IMR-90 (cell line): ENCODE data around the gene TNS1.

Source experiments
- BHLHE40 ChIP-seq: fragments of 150-350 bp; IDR thresholded peaks from 2 replicates; pipeline ENCODE4 v1.6.1; 2016; ENCODE audit warnings: mild to moderate bottlenecking, low read depth, low read length
- CEBPB ChIP-seq: IDR thresholded peaks from 2 replicates; pipeline ENCODE4 v1.6.1; 2012; ENCODE audit warnings: low read depth, low read length, improper control_type of control experiment
- FOS ChIP-seq: fragments of 150-350 bp; IDR thresholded peaks from 2 replicates; pipeline ENCODE4 v1.6.1; 2016; ENCODE audit warnings: low read depth, low read length
- MAFK ChIP-seq: IDR thresholded peaks from 2 replicates; pipeline ENCODE4 v1.6.1; 2012; ENCODE audit warnings: low read depth, low read length, improper control_type of control experiment
- MAZ ChIP-seq: IDR thresholded peaks from 2 replicates; pipeline ENCODE4 v1.6.1; 2012; ENCODE audit warnings: low read depth, mild to moderate bottlenecking, low read length, improper control_type of control experiment, moderate library complexity, borderline replicate concordance
- POLR2A ChIP-seq: IDR thresholded peaks from 2 replicates; pipeline ENCODE4 v1.6.1; 2012; ENCODE audit warnings: mild to moderate bottlenecking, low read depth, low read length
- RAD21 ChIP-seq: IDR thresholded peaks from 2 replicates; pipeline ENCODE4 v1.6.1; 2012; ENCODE audit warnings: low read length, improper control_type of control experiment
- RCOR1 ChIP-seq: IDR thresholded peaks from 2 replicates; pipeline ENCODE4 v1.6.1; 2012; ENCODE audit warnings: mild to moderate bottlenecking, low read length, improper control_type of control experiment; ENCODE audit not compliant: insufficient replicate concordance
- SMC3 ChIP-seq: fragments of 150-350 bp; IDR thresholded peaks from 2 replicates; pipeline ENCODE4 v1.6.1; 2016; ENCODE audit warnings: low read depth, mild to moderate bottlenecking, antibody characterized with exemption, low read length, moderate library complexity
- TF ChIP-seq, protein P1 (sequence below): conservative IDR thresholded peaks from 2 replicates; pipeline ENCODE4 v1.5.1; 2012; ENCODE audit warnings: mild to moderate bottlenecking, low read depth, low read length, improper control_type of control experiment
- TF ChIP-seq, protein P2 (sequence below): fragments of 150-350 bp; IDR thresholded peaks from 2 replicates; pipeline ENCODE4 v1.6.1; 2017; ENCODE audit warnings: mild to moderate bottlenecking, antibody characterized with exemption, low read length, low read depth

DNA sequence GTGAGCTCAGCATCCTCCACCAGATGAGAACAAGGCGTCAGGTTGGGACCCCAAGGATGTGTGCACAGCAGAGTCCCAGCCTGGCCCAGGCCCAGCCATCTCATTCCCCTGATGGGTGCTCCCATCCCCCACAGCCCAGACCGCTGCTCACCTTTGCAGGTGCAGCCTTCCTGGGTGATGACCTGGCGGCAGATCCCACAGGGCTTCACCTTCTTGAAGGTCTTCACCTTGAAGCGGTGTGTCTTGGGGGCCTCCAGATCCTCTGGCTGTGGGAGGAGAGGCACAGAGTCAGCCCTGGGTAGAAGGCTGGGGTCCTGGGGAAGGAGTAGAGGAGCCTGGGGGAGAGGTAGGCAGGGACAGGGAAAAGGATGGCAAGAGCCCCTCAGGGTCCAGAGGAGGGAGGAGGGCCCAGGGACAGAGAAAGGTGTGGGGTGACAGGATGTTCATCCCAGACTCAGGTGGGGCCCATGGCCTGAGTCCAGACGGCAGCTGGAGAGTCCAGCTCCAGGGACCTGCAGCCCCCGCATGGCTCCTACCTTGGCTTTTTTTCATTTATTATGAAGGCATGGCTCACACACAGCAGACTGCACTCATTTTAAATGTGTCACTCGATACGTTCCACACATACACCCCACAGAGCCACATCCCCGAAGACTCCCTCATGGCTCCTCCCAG, 11.9 kb downstream of the TNS1 start:
- TF ChIP-seq SMC3: no peak
- TF ChIP-seq, protein P1, sequence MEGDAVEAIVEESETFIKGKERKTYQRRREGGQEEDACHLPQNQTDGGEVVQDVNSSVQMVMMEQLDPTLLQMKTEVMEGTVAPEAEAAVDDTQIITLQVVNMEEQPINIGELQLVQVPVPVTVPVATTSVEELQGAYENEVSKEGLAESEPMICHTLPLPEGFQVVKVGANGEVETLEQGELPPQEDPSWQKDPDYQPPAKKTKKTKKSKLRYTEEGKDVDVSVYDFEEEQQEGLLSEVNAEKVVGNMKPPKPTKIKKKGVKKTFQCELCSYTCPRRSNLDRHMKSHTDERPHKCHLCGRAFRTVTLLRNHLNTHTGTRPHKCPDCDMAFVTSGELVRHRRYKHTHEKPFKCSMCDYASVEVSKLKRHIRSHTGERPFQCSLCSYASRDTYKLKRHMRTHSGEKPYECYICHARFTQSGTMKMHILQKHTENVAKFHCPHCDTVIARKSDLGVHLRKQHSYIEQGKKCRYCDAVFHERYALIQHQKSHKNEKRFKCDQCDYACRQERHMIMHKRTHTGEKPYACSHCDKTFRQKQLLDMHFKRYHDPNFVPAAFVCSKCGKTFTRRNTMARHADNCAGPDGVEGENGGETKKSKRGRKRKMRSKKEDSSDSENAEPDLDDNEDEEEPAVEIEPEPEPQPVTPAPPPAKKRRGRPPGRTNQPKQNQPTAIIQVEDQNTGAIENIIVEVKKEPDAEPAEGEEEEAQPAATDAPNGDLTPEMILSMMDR: no peak
- no peak for TF ChIP-seq RAD21
- TF ChIP-seq CEBPB: no peak
- no peak for TF ChIP-seq POLR2A
- TF ChIP-seq RCOR1: no peak
- no peak for TF ChIP-seq MAZ
- no peak for TF ChIP-seq FOS
- no peak for TF ChIP-seq BHLHE40
- TF ChIP-seq MAFK: no peak
- TF ChIP-seq, protein P2, sequence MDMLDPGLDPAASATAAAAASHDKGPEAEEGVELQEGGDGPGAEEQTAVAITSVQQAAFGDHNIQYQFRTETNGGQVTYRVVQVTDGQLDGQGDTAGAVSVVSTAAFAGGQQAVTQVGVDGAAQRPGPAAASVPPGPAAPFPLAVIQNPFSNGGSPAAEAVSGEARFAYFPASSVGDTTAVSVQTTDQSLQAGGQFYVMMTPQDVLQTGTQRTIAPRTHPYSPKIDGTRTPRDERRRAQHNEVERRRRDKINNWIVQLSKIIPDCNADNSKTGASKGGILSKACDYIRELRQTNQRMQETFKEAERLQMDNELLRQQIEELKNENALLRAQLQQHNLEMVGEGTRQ: no peak
